H54 (cell line): Measurements from ENCODE around the gene HECTD2.
"Not testable (repeated sequence)": the region's sequence is repeated elsewhere in the genome, so short reads cannot be mapped to it uniquely, and the experiment has no call there.

Experiments
- DNase-seq: peaks from one replicate; pipeline ENCODE4 v3.0.0; 2011; ENCODE audit warnings: low spot score, mixed read lengths; ENCODE audit not compliant: insufficient read length
- FAIRE-seq: peaks from 3 replicates; lab custom pipeline; 2011; peaks lifted over from hg19 to GRCh38; lab: Jason Lieb, UNC
- POLR2A ChIP-seq: IDR thresholded peaks from 2 replicates; pipeline ENCODE4 v1.6.1; 2011; ENCODE audit warnings: low read depth, mild to moderate bottlenecking, low read length

The HECTD2 gene

GRCh38 chr10:91519899-91520514 lies 109.9 kb downstream of the HECTD2 start:
- no peak for TF ChIP-seq POLR2A
- no peak for FAIRE-seq
- no peak for DNase-seq

GRCh38 chr10:91520661-91521060 lies 110.5 kb downstream of the HECTD2 start:
- FAIRE-seq (no peak), DNase-seq (no peak)
- TF ChIP-seq POLR2A = no peak

GRCh38 chr10:91521439-91521838 lies 111.3 kb downstream of the HECTD2 start:
- no peak for FAIRE-seq
- TF ChIP-seq POLR2A = no peak
- DNase-seq = no peak

GRCh38 chr10:91525896-91526712 lies 116.0 kb downstream of the HECTD2 start:
- FAIRE-seq (no peak), DNase-seq (no peak)
- TF ChIP-seq POLR2A = no peak

GRCh38 chr10:91528080-91528479 lies 117.9 kb downstream of the HECTD2 start:
- FAIRE-seq (no peak), DNase-seq (no peak)
- TF ChIP-seq POLR2A = no peak

GRCh38 chr10:91528768-91529167 lies 118.6 kb downstream of the HECTD2 start:
- DNase-seq (no peak), FAIRE-seq (no peak)
- no peak for TF ChIP-seq POLR2A

GRCh38 chr10:91534789-91535188 lies 124.6 kb downstream of the HECTD2 start:
- not testable (repeated sequence) for DNase-seq, FAIRE-seq

GRCh38 chr10:91536111-91536510 lies 126.0 kb downstream of the HECTD2 start:
- TF ChIP-seq POLR2A = no peak
- DNase-seq (no peak), FAIRE-seq (no peak)

GRCh38 chr10:91536733-91537132 lies 126.6 kb downstream of the HECTD2 start:
- no peak for TF ChIP-seq POLR2A
- no peak for FAIRE-seq
- no peak for DNase-seq

GRCh38 chr10:91537614-91538383 lies 127.7 kb downstream of the HECTD2 start:
- TF ChIP-seq POLR2A = no peak
- FAIRE-seq (no peak), DNase-seq (no peak)

- no peak for TF ChIP-seq POLR2A
- FAIRE-seq (no peak), DNase-seq (no peak)
These were observed 129.8 kb downstream of the HECTD2 start for GRCh38 chr10:91539930-91540329.

GRCh38 chr10:91540733-91541132 lies 130.6 kb downstream of the HECTD2 start:
- FAIRE-seq (no peak), DNase-seq (no peak)
- TF ChIP-seq POLR2A = no peak

GRCh38 chr10:91541481-91541880 lies 131.3 kb downstream of the HECTD2 start:
- TF ChIP-seq POLR2A = no peak
- FAIRE-seq (no peak), DNase-seq (no peak)

GRCh38 chr10:91545384-91545783 lies 135.2 kb downstream of the HECTD2 start:
- no peak for DNase-seq
- no peak for TF ChIP-seq POLR2A
- FAIRE-seq = no peak
